ENCODE measurements around the gene KRTAP4-5. TPM values are rescaled to one million over a fixed set of nuclear protein-coding genes. Genes with fewer than 3 reads are reported as not detected.
"Not testable (repeated sequence)": the region's sequence is repeated elsewhere in the genome, so short reads cannot be mapped to it uniquely, and the experiment has no call there.

KRTAP4-5 gene
- total RNA-seq, 2 donors from 2014 or later: not detected

DNA sequence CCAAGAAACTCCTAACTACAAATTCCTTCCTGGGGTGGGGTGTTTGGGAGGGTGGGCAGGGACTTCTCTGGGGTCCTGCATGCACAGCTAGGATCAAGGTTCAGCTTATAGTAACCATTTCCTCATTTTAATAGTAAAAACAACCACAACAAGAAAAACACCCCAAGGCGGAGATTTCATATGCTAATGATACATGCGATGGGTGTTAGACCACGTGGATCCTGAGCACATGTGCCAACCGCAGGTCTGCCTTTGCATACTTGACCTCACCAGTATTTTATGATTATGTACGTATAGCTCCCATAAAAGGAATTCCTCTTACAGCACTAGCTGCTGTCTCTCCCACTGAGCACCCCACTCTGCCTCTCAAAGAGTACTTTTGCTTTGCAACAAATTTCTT, 33.3 kb downstream of the KRTAP4-5 start:
- Histone ChIP-seq H3K27ac (ENCODE audit: low read depth, low read length) (no peak overlapping the region), H3K27me3 (ENCODE audit: control insufficient read depth, insufficient read depth, low read length, poor library complexity, severe bottlenecking) (no peaks in the 10 kb centered on the region), H3K9me3 (ENCODE audit: control insufficient read depth, low read length) (peaks cover 23% of the 10 kb centered on the region), H3K4me1 (ENCODE audit: control insufficient read depth, insufficient read depth, low read length) (no peaks in the 10 kb centered on the region), H3K4me3 (ENCODE audit: low read length) (no peak overlapping the region), H3K9ac (ENCODE audit: extremely low read depth, low read length, poor library complexity, severe bottlenecking) (no peak overlapping the region), H3K36me3 (ENCODE audit: control insufficient read depth, insufficient read depth, low read length) (no peaks in the 10 kb centered on the region)
- H3K9me3 Mint-ChIP-seq: peaks cover 20% of the 10 kb centered on the region
- no peaks in the 10 kb centered on the region for H3K36me3 Mint-ChIP-seq (ENCODE audit: low read depth)
- H3K27ac Mint-ChIP-seq: no peak overlapping the region
- H3K4me3 Mint-ChIP-seq: no peak overlapping the region
- DNase-seq: no peak
- no peaks in the 10 kb centered on the region for H3K4me1 Mint-ChIP-seq
- H3K27me3 Mint-ChIP-seq (ENCODE audit: insufficient read depth): peaks cover 8% of the 10 kb centered on the region
- TF ChIP-seq, protein P1, sequence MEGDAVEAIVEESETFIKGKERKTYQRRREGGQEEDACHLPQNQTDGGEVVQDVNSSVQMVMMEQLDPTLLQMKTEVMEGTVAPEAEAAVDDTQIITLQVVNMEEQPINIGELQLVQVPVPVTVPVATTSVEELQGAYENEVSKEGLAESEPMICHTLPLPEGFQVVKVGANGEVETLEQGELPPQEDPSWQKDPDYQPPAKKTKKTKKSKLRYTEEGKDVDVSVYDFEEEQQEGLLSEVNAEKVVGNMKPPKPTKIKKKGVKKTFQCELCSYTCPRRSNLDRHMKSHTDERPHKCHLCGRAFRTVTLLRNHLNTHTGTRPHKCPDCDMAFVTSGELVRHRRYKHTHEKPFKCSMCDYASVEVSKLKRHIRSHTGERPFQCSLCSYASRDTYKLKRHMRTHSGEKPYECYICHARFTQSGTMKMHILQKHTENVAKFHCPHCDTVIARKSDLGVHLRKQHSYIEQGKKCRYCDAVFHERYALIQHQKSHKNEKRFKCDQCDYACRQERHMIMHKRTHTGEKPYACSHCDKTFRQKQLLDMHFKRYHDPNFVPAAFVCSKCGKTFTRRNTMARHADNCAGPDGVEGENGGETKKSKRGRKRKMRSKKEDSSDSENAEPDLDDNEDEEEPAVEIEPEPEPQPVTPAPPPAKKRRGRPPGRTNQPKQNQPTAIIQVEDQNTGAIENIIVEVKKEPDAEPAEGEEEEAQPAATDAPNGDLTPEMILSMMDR (conservative IDR thresholded peaks at IDR 0.05): no peak
- 89 to 93% methylated on average over 5 of the region's 5 CpGs for WGBS, 2 experiments (ENCODE audit: insufficient coverage in 1 of 2, insufficient read length in 1 of 2)

DNA sequence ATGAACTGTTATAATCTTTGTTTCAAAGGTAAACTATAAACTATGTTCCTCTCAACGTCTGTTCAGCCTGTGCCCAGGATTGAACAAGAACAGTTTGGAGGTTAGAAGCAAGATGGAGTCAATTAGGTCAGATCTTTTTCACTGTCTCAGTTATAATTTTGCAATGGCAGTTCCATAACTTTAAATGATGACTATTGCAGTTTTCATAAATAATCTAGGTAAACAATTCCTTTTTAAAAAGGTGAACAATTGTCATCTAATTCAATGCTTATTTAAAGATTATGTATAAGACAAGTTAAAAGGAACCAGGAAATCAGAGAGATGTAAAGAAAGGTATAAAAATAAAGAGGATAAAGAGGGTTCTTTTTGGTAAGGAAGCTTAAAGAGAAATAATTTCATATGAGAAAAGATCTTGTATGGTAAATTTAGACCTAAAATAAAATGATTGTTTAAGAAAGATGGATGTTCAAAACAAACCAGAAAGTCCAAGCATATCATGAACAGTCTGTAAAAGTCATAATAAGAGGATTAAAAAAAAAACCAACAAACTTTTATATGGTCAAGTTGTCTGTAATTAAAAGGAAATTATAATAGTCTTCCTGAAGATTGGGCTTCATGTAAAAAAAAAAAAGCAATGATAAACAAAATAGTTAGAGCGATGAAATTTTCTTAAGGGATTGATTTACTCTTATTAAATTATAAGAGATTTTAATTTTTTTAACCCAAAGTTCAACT, 38.3 kb downstream of the KRTAP4-5 start:
- no peaks in the 10 kb centered on the region for H3K4me1 ChIP-seq (ENCODE audit: control insufficient read depth, insufficient read depth, low read length)
- WGBS, 2 experiments (ENCODE audit: insufficient coverage in 1 of 2, insufficient read length in 1 of 2): 56 to 100% methylated on average over 1 of the region's 2 CpGs
- Mint-ChIP-seq H3K27ac (no peak overlapping the region), H3K27me3 (ENCODE audit: insufficient read depth) (no peaks in the 10 kb centered on the region), H3K36me3 (ENCODE audit: low read depth) (no peaks in the 10 kb centered on the region), H3K4me1 (peaks cover 9% of the 10 kb centered on the region), H3K9me3 (peaks cover 34% of the 10 kb centered on the region), H3K4me3 (no peak overlapping the region)
- TF ChIP-seq, protein P1 (conservative IDR thresholded peaks at IDR 0.05): no peak
- no peaks in the 10 kb centered on the region for H3K36me3 ChIP-seq (ENCODE audit: control insufficient read depth, insufficient read depth, low read length)
- no peak overlapping the region for H3K9ac ChIP-seq (ENCODE audit: extremely low read depth, low read length, poor library complexity, severe bottlenecking)
- no peak for DNase-seq
- no peak overlapping the region for H3K4me3 ChIP-seq (ENCODE audit: low read length)
- H3K27me3 ChIP-seq (ENCODE audit: control insufficient read depth, insufficient read depth, low read length, poor library complexity, severe bottlenecking): no peaks in the 10 kb centered on the region
- H3K9me3 ChIP-seq (ENCODE audit: control insufficient read depth, low read length): peaks cover 32% of the 10 kb centered on the region
- H3K27ac ChIP-seq (ENCODE audit: low read depth, low read length): no peak overlapping the region

DNA sequence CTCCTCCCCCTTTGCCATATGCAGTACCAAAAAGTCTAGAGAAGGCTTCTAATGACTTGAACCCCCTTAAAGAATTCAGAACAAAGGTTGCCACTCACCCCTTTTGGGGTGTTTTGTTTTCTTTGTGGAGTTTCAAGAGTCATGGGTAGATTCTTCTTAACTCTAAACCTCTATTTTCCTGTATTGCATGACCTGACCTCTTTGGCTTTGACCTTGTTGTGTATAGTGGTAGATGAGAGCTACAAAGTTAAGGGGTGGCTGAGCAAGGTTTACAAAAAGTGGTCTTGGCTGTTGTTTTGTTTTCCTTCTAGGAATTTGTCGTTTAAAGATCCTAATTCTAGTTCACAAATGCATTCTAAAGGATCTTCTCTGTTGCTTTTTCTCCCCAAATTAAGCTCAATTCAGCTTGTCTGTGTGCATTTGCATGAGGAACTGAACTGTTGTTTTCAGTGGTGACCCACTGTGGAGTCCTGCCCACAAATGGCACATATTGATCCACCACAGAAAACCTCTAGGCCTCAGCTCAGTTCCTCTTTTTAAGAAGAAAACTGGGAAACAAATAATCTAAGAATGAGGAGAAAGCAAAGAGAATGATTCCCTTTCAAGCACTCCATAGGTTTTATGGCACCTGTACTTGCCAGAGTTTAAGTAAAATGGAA, 40.8 kb downstream of the KRTAP4-5 start:
- H3K27ac Mint-ChIP-seq; H3K9ac ChIP-seq (ENCODE audit: extremely low read depth, low read length, poor library complexity, severe bottlenecking); DNase-seq; H3K4me1 ChIP-seq (ENCODE audit: control insufficient read depth, insufficient read depth, low read length); H3K4me1 Mint-ChIP-seq; H3K36me3 Mint-ChIP-seq (ENCODE audit: low read depth); H3K27ac ChIP-seq (ENCODE audit: low read depth, low read length); H3K27me3 Mint-ChIP-seq (ENCODE audit: insufficient read depth); H3K27me3 ChIP-seq (ENCODE audit: control insufficient read depth, insufficient read depth, low read length, poor library complexity, severe bottlenecking); H3K36me3 ChIP-seq (ENCODE audit: control insufficient read depth, insufficient read depth, low read length); H3K4me3 ChIP-seq (ENCODE audit: low read length); H3K4me3 Mint-ChIP-seq: not testable (repeated sequence)
- WGBS, 2 experiments (ENCODE audit: insufficient coverage in 1 of 2, insufficient read length in 1 of 2): 40 to 64% methylated on average over 1 of the region's 1 CpG
- peaks cover 32% of the 10 kb centered on the region for H3K9me3 ChIP-seq (ENCODE audit: control insufficient read depth, low read length)
- peaks cover 31% of the 10 kb centered on the region for H3K9me3 Mint-ChIP-seq

Measured in endodermal cell (in vitro differentiated cells).